ENCODE data around the gene INTS11.

Gene INTS11

DNA sequence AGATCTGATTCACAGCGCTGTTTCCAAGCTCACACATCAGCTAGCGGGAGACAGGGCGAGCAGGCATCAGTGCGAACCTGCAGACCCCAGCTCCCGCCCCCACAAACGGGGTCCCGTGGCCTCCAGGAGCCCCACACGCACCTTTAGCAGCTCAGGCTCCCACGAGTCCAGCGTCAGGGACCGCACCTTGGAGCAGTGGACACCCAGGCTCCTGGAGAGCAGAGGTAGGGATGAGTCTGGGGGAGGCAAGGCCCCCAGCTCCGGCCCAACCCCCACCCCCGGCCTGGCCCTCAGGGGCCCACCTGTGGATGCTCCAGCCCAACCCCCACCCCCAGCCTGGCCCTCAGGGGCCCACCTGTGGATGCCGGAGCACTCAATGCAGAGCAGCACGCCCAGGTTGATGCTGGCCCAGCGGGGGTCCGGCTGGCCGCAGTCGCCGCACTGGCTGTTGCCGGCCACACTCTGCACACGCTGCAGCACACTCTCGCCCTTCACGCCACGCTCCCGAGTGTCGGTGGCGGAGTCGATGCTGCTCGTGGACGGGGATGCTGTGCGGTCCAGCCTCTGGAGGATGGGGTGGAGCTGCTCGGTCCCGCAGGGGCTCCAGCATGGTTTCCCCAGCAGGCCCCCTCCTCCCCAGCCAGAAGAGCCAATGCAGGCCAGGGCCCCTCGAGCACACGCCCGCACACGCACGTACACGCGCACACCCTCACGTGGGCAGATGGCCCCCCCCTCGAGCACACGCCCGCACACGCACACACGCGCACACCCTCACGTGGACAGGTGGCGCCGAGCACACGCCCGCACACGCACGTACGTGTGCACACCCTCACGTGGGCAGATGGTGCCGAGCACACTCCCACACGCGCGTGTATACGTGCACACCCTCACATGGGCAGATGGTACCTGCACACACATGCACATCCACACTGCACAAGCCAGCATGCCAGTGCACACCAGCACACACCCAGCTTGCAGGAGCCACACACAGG, 28.1 kb downstream of the INTS11 start:
- DNase-seq, result no peak

- DNase-seq, result no peak
Observed at GRCh38 chr1:1295154-1295923, 29.1 kb downstream of the INTS11 start.

- no peak for DNase-seq
Observed at GRCh38 chr1:1294250-1294890, 30.1 kb downstream of the INTS11 start.

- DNase-seq, result no peak
Observed at GRCh38 chr1:1293263-1294249, 30.9 kb downstream of the INTS11 start.

DNA sequence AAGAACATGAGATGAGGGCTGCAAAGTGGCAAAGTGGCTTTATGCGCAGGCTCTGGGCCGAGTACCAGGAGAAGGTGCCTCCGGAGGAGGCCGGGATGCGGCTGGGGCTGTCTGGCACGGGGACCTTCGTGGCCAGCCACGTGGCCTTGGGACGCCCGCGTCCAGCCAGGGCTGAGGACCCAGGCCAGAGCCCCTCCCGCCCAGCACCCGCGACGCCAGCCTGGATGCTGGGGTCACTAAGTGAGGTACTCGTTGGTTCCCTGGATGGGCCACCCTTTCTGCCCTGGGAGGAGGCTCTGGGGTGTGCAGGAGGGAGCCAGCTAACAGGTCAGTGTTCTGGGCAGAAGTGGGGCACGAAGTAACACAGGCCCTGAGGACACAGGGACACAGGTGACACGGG, 31.6 kb downstream of the INTS11 start:
- DNase-seq, result no peak

GRCh38 chr1:1292442-1292779, 32.0 kb downstream of the INTS11 start:
- no peak for DNase-seq

DNA sequence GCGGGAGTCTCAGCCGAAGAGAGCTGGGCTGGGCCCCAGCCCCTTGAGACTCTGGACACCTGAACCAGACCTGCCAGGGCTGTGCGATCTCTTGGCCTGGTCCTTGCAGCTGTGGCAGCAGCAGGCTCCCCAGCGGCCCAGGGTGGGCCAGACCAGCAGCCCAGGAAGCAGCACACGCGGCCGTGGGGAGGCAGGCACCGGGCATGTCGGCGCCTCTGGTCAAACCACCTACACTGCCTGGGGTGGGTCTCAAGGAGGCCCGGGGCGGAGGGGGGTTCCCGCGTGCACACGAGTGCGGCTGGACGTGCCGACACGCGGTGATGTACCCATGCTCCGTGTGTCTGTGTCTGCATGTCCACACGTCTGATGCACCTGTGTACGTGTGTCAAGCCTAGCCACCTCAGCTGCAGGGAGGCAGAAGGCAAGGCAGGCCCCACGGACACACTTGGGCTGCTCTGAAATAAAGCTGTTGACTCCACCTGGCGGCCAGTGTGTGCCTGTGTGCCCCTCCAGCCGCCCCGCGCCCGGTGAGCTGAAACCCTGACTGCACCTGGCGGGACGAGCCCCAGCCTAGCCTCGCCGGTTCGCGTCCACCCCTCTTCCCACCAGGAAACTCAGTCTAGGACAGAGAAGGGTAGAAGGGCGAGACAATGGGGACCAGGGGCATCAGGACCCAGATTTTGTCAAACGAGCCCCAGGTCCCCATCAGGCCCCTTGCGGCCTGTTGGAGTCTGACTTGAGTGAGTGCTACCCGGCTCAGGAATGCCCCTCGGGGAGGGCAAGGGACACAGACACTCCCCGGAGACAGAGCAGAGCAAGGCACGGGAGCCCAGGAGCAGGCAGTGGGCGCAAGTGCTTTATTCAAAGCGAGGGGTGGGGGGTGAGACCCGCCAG, 32.7 kb downstream of the INTS11 start:
- peak; percentile 14 for DNase-seq

DNA sequence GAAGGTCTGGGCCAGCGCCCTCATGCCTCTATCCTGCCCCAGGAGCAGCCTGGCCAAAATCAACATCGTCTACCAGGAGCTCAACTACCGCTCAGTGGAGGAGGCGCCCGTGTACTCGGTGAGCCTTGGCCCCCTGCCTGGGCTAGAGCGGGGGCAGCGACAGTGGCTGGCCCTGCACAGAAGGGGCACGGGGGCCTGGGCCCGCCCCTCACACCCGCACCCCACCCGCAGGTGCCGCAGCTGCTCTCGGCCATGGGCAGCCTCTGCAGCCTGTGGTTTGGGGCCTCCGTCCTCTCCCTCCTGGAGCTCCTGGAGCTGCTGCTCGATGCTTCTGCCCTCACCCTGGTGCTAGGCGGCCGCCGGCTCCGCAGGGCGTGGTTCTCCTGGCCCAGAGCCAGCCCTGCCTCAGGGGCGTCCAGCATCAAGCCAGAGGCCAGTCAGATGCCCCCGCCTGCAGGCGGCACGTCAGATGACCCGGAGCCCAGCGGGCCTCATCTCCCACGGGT, 33.4 kb downstream of the INTS11 start:
- DNase-seq, result no peak

- peak; percentile 6 for DNase-seq
Observed at GRCh38 chr1:1290238-1290731, 34.2 kb downstream of the INTS11 start.

DNA sequence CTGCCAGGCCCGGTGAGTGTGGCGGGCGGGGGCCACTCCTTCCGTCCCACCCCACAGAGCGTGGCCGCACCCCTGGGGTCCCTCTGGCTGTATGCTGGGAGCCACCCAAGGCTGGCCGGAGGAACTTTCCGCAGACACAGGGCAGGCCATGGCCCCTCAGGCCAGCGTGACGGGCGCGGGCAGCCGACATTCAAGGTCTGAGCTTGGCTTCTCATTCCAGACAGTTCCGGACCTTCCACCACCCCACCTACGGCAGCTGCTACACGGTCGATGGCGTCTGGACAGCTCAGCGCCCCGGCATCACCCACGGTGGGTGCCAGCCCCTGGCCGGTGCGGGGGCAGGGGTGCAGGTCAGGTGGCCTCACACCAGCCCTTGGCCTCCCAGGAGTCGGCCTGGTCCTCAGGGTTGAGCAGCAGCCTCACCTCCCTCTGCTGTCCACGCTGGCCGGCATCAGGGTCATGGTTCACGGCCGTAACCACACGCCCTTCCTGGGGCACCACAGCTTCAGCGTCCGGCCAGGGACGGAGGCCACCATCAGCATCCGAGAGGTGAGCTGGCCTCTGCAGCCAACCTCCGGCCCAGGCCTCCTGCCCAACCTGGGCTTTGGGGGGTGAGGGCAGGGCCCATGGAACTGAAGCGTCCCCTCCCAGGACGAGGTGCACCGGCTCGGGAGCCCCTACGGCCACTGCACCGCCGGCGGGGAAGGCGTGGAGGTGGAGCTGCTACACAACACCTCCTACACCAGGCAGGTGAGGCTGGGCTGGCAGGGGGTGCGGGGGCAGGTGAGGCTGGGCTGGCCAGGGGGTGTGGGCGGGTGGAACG, 37.0 kb downstream of the INTS11 start:
- no peak for DNase-seq

- no peak for DNase-seq
Observed at GRCh38 chr1:1286313-1287261, 37.9 kb downstream of the INTS11 start.

DNA sequence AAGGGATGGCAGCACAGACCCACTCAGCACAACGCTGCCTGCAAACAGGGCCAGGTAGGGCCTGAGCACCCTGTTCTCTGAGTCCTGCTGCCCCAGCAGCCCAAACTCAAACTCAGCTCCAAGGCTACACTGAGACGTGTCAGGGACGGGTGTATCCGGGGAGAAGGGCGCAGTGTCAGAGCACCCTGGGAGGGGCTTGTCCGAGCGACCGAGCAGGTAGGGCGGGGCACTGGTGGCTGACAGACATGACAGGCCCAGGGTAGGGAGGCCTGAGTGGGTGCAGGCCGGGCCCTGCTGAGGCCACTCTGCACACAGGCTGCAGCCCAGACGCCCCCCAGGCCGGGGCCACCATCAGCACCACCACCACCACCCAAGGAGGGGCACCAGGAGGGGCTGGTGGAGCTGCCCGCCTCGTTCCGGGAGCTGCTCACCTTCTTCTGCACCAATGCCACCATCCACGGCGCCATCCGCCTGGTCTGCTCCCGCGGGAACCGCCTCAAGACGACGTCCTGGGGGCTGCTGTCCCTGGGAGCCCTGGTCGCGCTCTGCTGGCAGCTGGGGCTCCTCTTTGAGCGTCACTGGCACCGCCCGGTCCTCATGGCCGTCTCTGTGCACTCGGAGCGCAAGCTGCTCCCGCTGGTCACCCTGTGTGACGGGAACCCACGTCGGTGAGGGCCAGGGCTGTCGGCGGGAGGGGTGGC, 38.7 kb downstream of the INTS11 start:
- DNase-seq, result no peak

GRCh38 chr1:1285102-1285571, 39.3 kb downstream of the INTS11 start:
- DNase-seq, result no peak

DNA sequence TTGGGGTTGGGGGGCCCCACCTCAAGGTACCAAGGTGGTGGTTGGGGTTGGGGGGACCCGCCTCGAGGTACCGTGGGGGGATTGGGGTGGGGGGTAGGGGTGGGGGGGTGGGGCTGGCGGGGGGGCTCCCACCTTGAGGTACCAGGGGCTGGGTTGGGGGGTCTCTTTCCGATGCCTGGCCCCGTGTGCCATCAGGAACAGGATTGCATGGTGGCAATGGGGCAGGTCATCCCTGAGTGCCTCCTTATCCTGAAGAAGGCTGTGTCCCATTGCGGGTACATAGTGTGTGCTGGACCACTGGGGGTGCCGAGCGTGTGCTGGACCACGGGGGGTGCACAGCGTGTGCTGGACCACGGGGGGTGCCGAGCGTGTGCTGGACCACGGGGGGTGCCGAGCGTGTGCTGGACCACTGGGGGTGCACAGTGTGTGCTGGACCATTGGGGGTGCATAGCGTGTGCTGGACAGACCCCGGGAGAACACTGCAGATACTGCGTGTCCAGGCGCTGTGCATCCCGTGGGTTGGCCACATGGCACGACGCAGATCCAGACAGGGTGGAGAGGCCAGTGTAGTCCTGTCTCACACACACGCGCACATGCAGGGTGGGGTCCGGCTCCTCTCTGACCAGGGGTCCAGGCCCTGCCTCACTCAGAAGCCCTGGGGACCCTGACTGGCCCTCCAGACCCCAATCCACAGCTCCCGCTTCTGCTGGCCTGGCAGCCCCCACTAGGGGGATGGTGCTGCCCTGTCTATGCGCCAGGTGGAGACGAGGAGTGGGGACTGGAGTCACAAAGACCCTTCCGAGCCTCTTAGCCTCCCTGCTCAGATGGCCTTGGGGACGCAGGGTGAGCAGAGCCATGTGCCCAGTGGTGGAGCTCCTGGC, 40.0 kb downstream of the INTS11 start:
- DNase-seq, result no peak

GRCh38 chr1:1283821-1284220, 40.6 kb downstream of the INTS11 start:
- no peak for DNase-seq

DNA sequence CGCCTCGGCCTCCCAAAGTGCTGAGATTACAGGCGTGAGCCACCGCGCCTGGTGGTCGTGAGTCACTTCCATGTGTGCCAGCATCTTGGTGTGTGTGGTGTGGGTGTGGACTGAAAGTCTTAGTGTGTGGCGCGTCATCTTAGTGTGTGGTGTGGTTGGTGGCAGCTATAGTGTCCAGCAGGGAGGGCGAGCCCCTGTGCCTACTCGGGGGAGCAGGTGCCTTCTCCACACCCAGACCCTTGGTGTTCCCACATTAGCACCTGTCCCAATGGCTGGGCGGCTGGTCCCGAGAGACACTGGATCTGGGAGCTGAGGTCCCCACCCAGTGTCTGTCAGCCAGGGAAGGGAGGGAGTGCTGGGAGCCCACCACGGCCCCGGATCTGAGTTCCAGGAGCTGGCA, 41.5 kb downstream of the INTS11 start:
- DNase-seq, result no peak
